SK-N-SH (cell line): ENCODE measurements around the gene PCSK5. TPM values are rescaled to one million over a fixed set of nuclear protein-coding genes. Genes with fewer than 3 reads are reported as not detected.

Source experiments
- CTCF ChIA-PET: fragments of 300-600, 350-600 bp; formaldehyde crosslinking; extraction: SDS; loops from one replicate; lab custom pipeline; 2021; lab: Yijun Ruan, JAX
- POLR2A ChIA-PET: fragments of 350-600 bp; sonication (Branson Sonifier 250); formaldehyde crosslinking; extraction: SDS; loops from one replicate; lab custom pipeline; 2020; ENCODE audit warnings: antibody characterized with exemption, inconsistent platforms; lab: Yijun Ruan, JAX
- DNase-seq: peaks from one replicate; pipeline ENCODE4 v3.0.0; 2012
- H2AFZ ChIP-seq: fragments of 200-600 bp; sonication (generic); 2 replicates; pipeline ENCODE4 v1.8.1; 2016; ENCODE audit warnings: antibody characterized with exemption, mild to moderate bottlenecking, low read depth
- H3F3A ChIP-seq: fragments of 200-600 bp; sonication (generic); replicated peaks from 2 replicates; pipeline ENCODE3; 2016; ENCODE audit warnings: antibody characterized with exemption, mild to moderate bottlenecking; ENCODE audit not compliant: insufficient read depth
- H3K27ac ChIP-seq, 2 experiments: fragments of 200-500 bp in 1 of 2; fragments of 200-600 bp in 1 of 2; sonication (Bioruptor generic) in 1 of 2; sonication (generic), shearing (Covaris generic) in 1 of 2; 2 replicates each; pipeline versions ENCODE4 v1.5.1 to v1.6.1; 2014 to 2016; ENCODE audit warnings: low read depth in 2 of 2, inconsistent platforms in 1 of 2, low read length in 1 of 2, mild to moderate bottlenecking in 1 of 2, mixed read lengths in 1 of 2
- H3K27me3 ChIP-seq: fragments of 200-600 bp; sonication (generic), shearing (Covaris generic); 2 replicates; pipeline ENCODE4 v1.6.1; 2016; ENCODE audit warnings: mixed run types; ENCODE audit not compliant: insufficient read depth
- H3K36me3 ChIP-seq, 2 experiments: fragments of 200-500 bp in 1 of 2; fragments of 200-600 bp in 1 of 2; sonication (Bioruptor generic) in 1 of 2; sonication (generic) in 1 of 2; replicated peaks in 1 of 2; 2 replicates each; pipeline versions ENCODE3 to v1.5.1; 2014 to 2016; ENCODE audit warnings: low read length in 1 of 2, mild to moderate bottlenecking in 1 of 2; ENCODE audit not compliant: insufficient read depth in 2 of 2, control insufficient read depth in 1 of 2
- H3K4me1 ChIP-seq, 2 experiments: fragments of 200-500 bp in 1 of 2; fragments of 200-600 bp in 1 of 2; sonication (Bioruptor generic) in 1 of 2; sonication (generic), shearing (Covaris generic) in 1 of 2; 2 replicates each; pipeline versions ENCODE4 v1.5.1 to v1.6.1; 2014 to 2016; ENCODE audit warnings: low read depth in 1 of 2, low read length in 1 of 2, mixed run types in 1 of 2; ENCODE audit not compliant: insufficient read depth in 2 of 2, control insufficient read depth in 1 of 2
- H3K4me2 ChIP-seq: fragments of 200-600 bp; sonication (generic), shearing (Covaris generic); 2 replicates; pipeline ENCODE4 v1.6.1; 2017; ENCODE audit warnings: mixed run types
- H3K4me3 ChIP-seq, 2 experiments: fragments of 200-500 bp in 1 of 2; fragments of 200-600 bp in 1 of 2; sonication (Bioruptor generic) in 1 of 2; sonication (generic), shearing (Covaris generic) in 1 of 2; 2 replicates each; pipeline versions ENCODE4 v1.5.1 to v1.8.1; 2014 to 2016; ENCODE audit warnings: low read depth in 2 of 2, inconsistent platforms in 1 of 2, low read length in 1 of 2, mild to moderate bottlenecking in 1 of 2, mixed read lengths in 1 of 2, moderate library complexity in 1 of 2
- H3K79me2 ChIP-seq: fragments of 200-600 bp; sonication (generic); 2 replicates; pipeline ENCODE4 v1.8.1; 2017; ENCODE audit warnings: mild to moderate bottlenecking; ENCODE audit not compliant: insufficient read depth
- H3K9ac ChIP-seq: fragments of 200-600 bp; sonication (generic); 2 replicates; pipeline ENCODE4 v1.6.1; 2017; ENCODE audit warnings: mixed run types
- H3K9me2 ChIP-seq: fragments of 200-600 bp; sonication (generic); 2 replicates; pipeline ENCODE4 v1.6.1; 2017; ENCODE audit warnings: mixed run types
- H3K9me3 ChIP-seq: fragments of 200-600 bp; sonication (generic); 2 replicates; pipeline ENCODE4 v1.6.1; 2017; ENCODE audit warnings: mixed run types, mild to moderate bottlenecking, moderate library complexity
- H4K20me1 ChIP-seq: fragments of 200-600 bp; sonication (generic); 2 replicates; pipeline ENCODE4 v1.6.1; 2017; ENCODE audit warnings: mild to moderate bottlenecking, mixed run types; ENCODE audit not compliant: insufficient read depth
- CTCF ChIP-seq: fragments of 200-600 bp; sonication (generic); IDR thresholded peaks from 2 replicates; pipeline ENCODE4 v1.6.1; 2017; ENCODE audit warnings: antibody characterized with exemption, mild to moderate bottlenecking, moderate library complexity
- ELF1 ChIP-seq: IDR thresholded peaks from 2 replicates; pipeline ENCODE4 v1.4.0; 2012
- EP300 ChIP-seq, 2 experiments: IDR thresholded peaks; 2 replicates each; pipeline versions ENCODE4 v1.4.0 to v1.6.1; 2012; ENCODE audit warnings: borderline replicate concordance in 1 of 2, low read depth in 1 of 2, low read length in 1 of 2
- EZH2phosphoT487 ChIP-seq: fragments of 200-600 bp; sonication (generic); IDR thresholded peaks from 2 replicates; pipeline ENCODE4 v1.6.1; 2017; ENCODE audit warnings: low read depth, mixed run types, mild to moderate bottlenecking, antibody characterized with exemption, moderate library complexity, borderline replicate concordance
- GABPA ChIP-seq: IDR thresholded peaks from 2 replicates; pipeline ENCODE4 v1.4.0; 2012; ENCODE audit warnings: low read depth, mild to moderate bottlenecking
- GATA2 ChIP-seq: sonication (generic); formaldehyde crosslinking; IDR thresholded peaks from 2 replicates; pipeline ENCODE4 v1.5.0; 2020; ENCODE audit warnings: mild to moderate bottlenecking, missing genetic modification reagents
- MAX ChIP-seq: IDR thresholded peaks from 2 replicates; pipeline ENCODE4 v1.4.0; 2012; ENCODE audit warnings: low read depth
- MXI1 ChIP-seq: IDR thresholded peaks from 2 replicates; pipeline ENCODE4 v1.6.1; 2012; ENCODE audit warnings: mild to moderate bottlenecking, low read depth, low read length, improper control_type of control experiment
- NFIC ChIP-seq: IDR thresholded peaks from 2 replicates; pipeline ENCODE4 v1.4.0; 2012; ENCODE audit warnings: borderline replicate concordance
- NRF1 ChIP-seq: IDR thresholded peaks from 2 replicates; pipeline ENCODE4 v1.6.1; 2012; ENCODE audit warnings: low read depth, mild to moderate bottlenecking, low read length
- PBX3 ChIP-seq: IDR thresholded peaks from 2 replicates; pipeline ENCODE4; 2012
- POLR2AphosphoS5 ChIP-seq: IDR thresholded peaks from 2 replicates; pipeline ENCODE4 v1.6.1; 2012; ENCODE audit warnings: low read depth, low read length
- RCOR1 ChIP-seq: fragments of 150-350 bp; IDR thresholded peaks from 2 replicates; pipeline ENCODE4 v1.6.1; 2017; ENCODE audit warnings: antibody characterized with exemption, low read length
- RFX5 ChIP-seq: IDR thresholded peaks from 2 replicates; pipeline ENCODE4 v1.6.1; 2012; ENCODE audit warnings: mild to moderate bottlenecking, improper control_type of control experiment, low read length
- TCF12 ChIP-seq: IDR thresholded peaks from 2 replicates; pipeline ENCODE4 v1.4.0; 2012
- TEAD4 ChIP-seq: IDR thresholded peaks from 2 replicates; pipeline ENCODE4 v1.4.0; 2012; ENCODE audit warnings: mild to moderate bottlenecking, borderline replicate concordance; ENCODE audit not compliant: insufficient read depth
- USF2 ChIP-seq: fragments of 150-350 bp; IDR thresholded peaks from 2 replicates; pipeline ENCODE4 v1.6.1; 2017; ENCODE audit warnings: antibody characterized with exemption, low read length, low read depth, borderline replicate concordance
- YY1 ChIP-seq: IDR thresholded peaks from 2 replicates; pipeline ENCODE4 v1.4.0; 2012; ENCODE audit warnings: low read depth, mild to moderate bottlenecking
- ZBTB33 ChIP-seq: IDR thresholded peaks from 2 replicates; pipeline ENCODE4 v1.4.0; 2012; ENCODE audit warnings: low read depth, borderline replicate concordance
- WGBS: methylation state at CpG from one replicate; pipeline ENCODE4 v1.1.6; 2017; ENCODE audit warnings: low lambda C conversion rate; 5-methylcytosine and 5-hydroxymethylcytosine counted together
- polyA plus RNA-seq, 3 experiments: library from polyadenylated mRNA; depleted of rRNA; stranded (reverse); fragments of >200 nt; gene quantifications; 2 replicates each; pipeline ENCODE4 v1.2.3, GENCODE V29; 2012

Gene PCSK5
- polyA plus RNA-seq, 1 of the 3 experiments (the other 2 are of a cell fraction): 0.08 TPM

- Histone ChIP-seq H3K9ac (no peak overlapping the region), H3K4me3 (no peak overlapping the region), H3K27me3 (no peaks in the 10 kb centered on the region), H3K4me1 (no peaks in the 10 kb centered on the region), H2AFZ (no peak overlapping the region), H3K79me2 (no peaks in the 10 kb centered on the region), H4K20me1 (no peaks in the 10 kb centered on the region), H3F3A (no peaks in the 10 kb centered on the region), H3K9me2 (no peaks in the 10 kb centered on the region), H3K4me2 (no peak overlapping the region), H3K36me3 (no peaks in the 10 kb centered on the region), H3K27ac (no peak overlapping the region), H3K9me3 (no peaks in the 10 kb centered on the region)
- TF ChIP-seq EP300 (IDR thresholded peaks at IDR 0.05; ENCODE audit: borderline replicate concordance in 1 of 2, low read depth in 1 of 2, low read length in 1 of 2): no peak
- no peak for TF ChIP-seq PBX3
- TF ChIP-seq USF2: no peak
- no peak for TF ChIP-seq ZBTB33
- TF ChIP-seq GABPA: no peak
- TF ChIP-seq MXI1: no peak
- ChIA-PET POLR2A (no interaction called here), CTCF (no interaction called here)
- DNase-seq: no peak
- 60% methylated on average over 3 of the region's 3 CpGs for WGBS
Measured at GRCh38 chr9:76116913-76117312, 226.4 kb downstream of the PCSK5 start.

GRCh38 chr9:76127637-76128036 is 237.2 kb downstream of the PCSK5 start:
- Histone ChIP-seq H3K4me3 (no peak overlapping the region), H3K27me3 (peaks cover 4% of the 10 kb centered on the region), H3K4me2 (no peak overlapping the region), H2AFZ (no peak overlapping the region), H3K36me3 (no peaks in the 10 kb centered on the region), H3K9me3 (no peaks in the 10 kb centered on the region), H4K20me1 (no peaks in the 10 kb centered on the region), H3K4me1 (no peaks in the 10 kb centered on the region), H3K79me2 (no peaks in the 10 kb centered on the region), H3K9ac (no peak overlapping the region), H3K27ac (no peak overlapping the region), H3F3A (no peaks in the 10 kb centered on the region), H3K9me2 (no peaks in the 10 kb centered on the region)
- DNase-seq: no peak
- ChIA-PET POLR2A (no interaction called here), CTCF (no interaction called here)
- 20% methylated on average over 5 of the region's 5 CpGs for WGBS
- TF ChIP-seq CTCF (no peak), POLR2AphosphoS5 (no peak), ELF1 (no peak), NRF1 (no peak), RCOR1 (no peak), RFX5 (no peak), YY1 (no peak), NFIC (no peak), MAX (no peak), TEAD4 (no peak), GABPA (no peak), TCF12 (no peak), ZBTB33 (no peak), GATA2 (CRISPR knock-in tag) (no peak), EP300 (IDR thresholded peaks at IDR 0.05; ENCODE audit: borderline replicate concordance in 1 of 2, low read depth in 1 of 2, low read length in 1 of 2) (no peak), EZH2phosphoT487 (no peak)
